Esophagus muscularis mucosa (tissue), 4 donors: ENCODE measurements around the gene SLC6A3. TPM values are rescaled to one million over a fixed set of nuclear protein-coding genes. Genes with fewer than 3 reads are reported as not detected.

Experiments
- DNase-seq: peaks from one replicate; pipeline ENCODE4 v3.0.0-alpha.2; 2017; ENCODE audit errors: extremely low spot score
- H3K27ac ChIP-seq, 4 donors: fragments of 200-600 bp; sonication (generic); replicated peaks in 1 of 4; 1 replicate in 3 of 4; 2 replicates in 1 of 4; pipeline ENCODE4 v1.5.1; 2016 to 2019; ENCODE audit warnings: mild to moderate bottlenecking in 1 of 4
- H3K27me3 ChIP-seq, 4 donors: fragments of 200-600 bp; sonication (generic); one replicate each; pipeline versions ENCODE4 v1.5.1 to v1.6.0; 2016 to 2019
- H3K36me3 ChIP-seq, 4 donors: fragments of 200-600 bp; sonication (generic); one replicate each; pipeline ENCODE4 v1.5.1; 2016 to 2019
- H3K4me1 ChIP-seq, 4 donors: fragments of 200-600 bp; sonication (generic); one replicate each; pipeline ENCODE4 v1.5.1; 2016 to 2019
- H3K4me3 ChIP-seq, 4 donors: fragments of 200-600 bp; sonication (generic); 1 replicate in 2 of 4; 2 replicates in 2 of 4; pipeline ENCODE4 v1.5.1; 2016 to 2019; ENCODE audit warnings: mild to moderate bottlenecking in 4 of 4, moderate library complexity in 1 of 4
- H3K9me3 ChIP-seq, 4 donors: fragments of 200-600 bp; sonication (generic); 1 replicate in 3 of 4; 2 replicates in 1 of 4; pipeline ENCODE4 v1.5.1; 2016 to 2019
- EP300 ChIP-seq: sonication (generic); formaldehyde crosslinking; IDR thresholded peaks from one replicate; pipeline ENCODE4 v1.6.1; 2017; ENCODE audit warnings: antibody characterized with exemption
- POLR2A ChIP-seq: fragments of 450-650 bp; IDR thresholded peaks from one replicate; pipeline ENCODE4 v1.6.1; 2017; ENCODE audit warnings: antibody characterized with exemption, moderate library complexity, mild to moderate bottlenecking, low read depth
- POLR2AphosphoS5 ChIP-seq, 2 donors: sonication (generic); formaldehyde crosslinking; IDR thresholded peaks; one replicate each; pipeline ENCODE4 v1.6.1; 2017; ENCODE audit warnings: antibody characterized with exemption in 2 of 2
- WGBS: methylation state at CpG from one replicate; pipeline ENCODE4 v1.1.5; 2018; 5-methylcytosine and 5-hydroxymethylcytosine counted together
- intact Hi-C: fragments of 100-400 bp; cut with DNase I; formaldehyde crosslinking; loops from one replicate; pipeline ENCODE4 v1.15.1; 2023
- total RNA-seq, 4 donors: library from RNA; depleted of rRNA; stranded (reverse); fragments of >200 nt; gene quantifications; one replicate each; pipeline versions ENCODE4 v1.1.0 to v1.2.1, GENCODE V29; 2016
- TF ChIP-seq, protein P1 (sequence below), 3 experiments: fragments of 200-600 bp in 2 of 3; fragments of 450-650 bp in 1 of 3; sonication (generic) in 2 of 3; IDR thresholded peaks; one replicate each; pipeline ENCODE4 v1.5.1; 2017 to 2019; ENCODE audit warnings: antibody characterized with exemption in 3 of 3, mild to moderate bottlenecking in 2 of 3, moderate library complexity in 1 of 3

The SLC6A3 gene
- total RNA-seq, 4 donors from 2014 or later, result 0.06 TPM; not detected in 3

DNA sequence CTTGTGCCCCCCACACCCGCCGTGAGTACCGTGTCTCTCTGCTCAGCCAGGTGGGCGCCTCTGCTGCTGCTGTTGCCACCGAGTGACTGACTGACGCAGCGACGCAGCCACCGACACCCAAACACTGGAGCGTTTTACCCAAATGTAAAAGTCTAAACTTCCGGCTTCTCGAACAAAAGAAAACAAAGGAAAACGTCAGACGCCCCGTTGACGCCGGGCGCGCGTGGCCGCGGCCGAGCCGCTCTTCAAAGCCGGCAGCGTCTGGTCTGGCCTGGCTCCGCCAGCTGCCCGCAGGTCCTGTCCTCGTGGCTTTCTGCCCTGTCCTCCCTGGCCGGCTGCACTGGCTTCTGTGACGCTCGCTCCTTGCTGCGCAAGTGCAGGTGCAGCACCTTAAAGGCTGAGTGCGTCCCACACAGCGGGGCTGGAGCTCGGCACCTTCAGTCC, 58.9 kb downstream of the SLC6A3 start:
- TF ChIP-seq POLR2AphosphoS5 (IDR thresholded peaks at IDR 0.05) (no peak), POLR2A (no peak), EP300 (no peak)
- TF ChIP-seq, protein P1, sequence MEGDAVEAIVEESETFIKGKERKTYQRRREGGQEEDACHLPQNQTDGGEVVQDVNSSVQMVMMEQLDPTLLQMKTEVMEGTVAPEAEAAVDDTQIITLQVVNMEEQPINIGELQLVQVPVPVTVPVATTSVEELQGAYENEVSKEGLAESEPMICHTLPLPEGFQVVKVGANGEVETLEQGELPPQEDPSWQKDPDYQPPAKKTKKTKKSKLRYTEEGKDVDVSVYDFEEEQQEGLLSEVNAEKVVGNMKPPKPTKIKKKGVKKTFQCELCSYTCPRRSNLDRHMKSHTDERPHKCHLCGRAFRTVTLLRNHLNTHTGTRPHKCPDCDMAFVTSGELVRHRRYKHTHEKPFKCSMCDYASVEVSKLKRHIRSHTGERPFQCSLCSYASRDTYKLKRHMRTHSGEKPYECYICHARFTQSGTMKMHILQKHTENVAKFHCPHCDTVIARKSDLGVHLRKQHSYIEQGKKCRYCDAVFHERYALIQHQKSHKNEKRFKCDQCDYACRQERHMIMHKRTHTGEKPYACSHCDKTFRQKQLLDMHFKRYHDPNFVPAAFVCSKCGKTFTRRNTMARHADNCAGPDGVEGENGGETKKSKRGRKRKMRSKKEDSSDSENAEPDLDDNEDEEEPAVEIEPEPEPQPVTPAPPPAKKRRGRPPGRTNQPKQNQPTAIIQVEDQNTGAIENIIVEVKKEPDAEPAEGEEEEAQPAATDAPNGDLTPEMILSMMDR (IDR thresholded peaks at IDR 0.05), result no peak
- Histone ChIP-seq H3K36me3 (no peaks in the 10 kb centered on the region), H3K27me3 (peaks cover 0 to 60% (median 0%) of the 10 kb centered on the region in 4 donors), H3K9me3 (no peaks in the 10 kb centered on the region), H3K4me3 (peak overlapping the region; percentile 61 to 69 (median 66)), H3K4me1 (peaks cover 11 to 21% (median 18%) of the 10 kb centered on the region in 4 donors), H3K27ac (peak overlapping the region; percentile 62 to 64 (median 64))
- DNase-seq, result no peak
- 13% methylated on average over 6 of the region's 36 CpGs for WGBS
- intact Hi-C loops, result no loop called here

DNA sequence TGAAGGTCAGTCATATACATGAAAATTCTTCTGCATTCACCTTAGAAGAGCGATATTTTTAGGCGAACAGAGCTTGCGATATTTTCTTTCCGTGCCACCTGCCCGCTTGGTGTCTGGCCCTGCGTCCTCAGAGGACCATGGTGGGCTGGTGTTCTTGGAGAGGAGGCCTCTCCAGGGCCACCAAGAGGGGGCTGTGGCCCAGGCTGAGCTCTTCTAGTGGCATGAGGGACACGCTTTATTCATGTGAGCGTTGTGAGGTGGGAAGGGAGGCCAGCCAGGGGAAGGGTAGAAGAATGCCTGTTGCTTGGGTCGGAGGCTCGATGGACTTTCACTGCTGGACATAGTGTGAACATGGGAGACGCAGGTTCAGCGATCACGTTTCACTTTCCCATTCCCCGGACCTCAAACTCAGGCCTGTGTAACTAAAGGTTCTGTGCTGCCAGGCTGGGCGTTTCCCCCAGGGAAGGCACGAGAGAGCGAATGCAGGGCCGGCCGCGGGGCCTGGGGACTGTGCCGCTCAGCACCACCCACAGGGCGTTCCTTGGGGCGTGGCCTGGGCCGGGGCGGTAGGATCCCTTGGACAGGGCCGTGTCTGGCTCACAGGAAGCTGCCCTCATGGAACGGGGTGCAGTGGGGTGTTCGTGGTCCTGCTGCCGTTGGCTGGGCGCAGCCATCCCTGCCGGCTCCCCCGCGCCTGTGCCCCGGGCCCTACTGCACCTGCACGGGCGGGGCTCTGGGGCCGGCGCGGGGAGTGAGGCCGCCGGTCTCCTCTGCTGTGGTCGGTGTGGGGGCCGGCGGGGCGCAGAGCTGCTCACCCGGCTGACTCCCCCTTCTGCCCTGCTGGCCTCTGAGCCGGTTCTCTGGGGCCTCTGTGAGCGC, 59.6 kb downstream of the SLC6A3 start:
- H3K27me3 ChIP-seq, result peaks cover 0 to 60% (median under 1%) of the 10 kb centered on the region in 4 donors
- H3K36me3 ChIP-seq, result no peaks in the 10 kb centered on the region
- H3K4me1 ChIP-seq, result peaks cover 11 to 22% (median 21%) of the 10 kb centered on the region in 4 donors
- WGBS, result 32% methylated on average over 21 of the region's 48 CpGs
- peak; percentile 34 to 72 for TF ChIP-seq POLR2AphosphoS5 (IDR thresholded peaks at IDR 0.05)
- no peak for TF ChIP-seq EP300
- intact Hi-C loops, result no loop called here
- DNase-seq, result peak; percentile 95
- H3K9me3 ChIP-seq, result no peaks in the 10 kb centered on the region
- peak overlapping the region; percentile 62 to 64 (median 64) for H3K27ac ChIP-seq
- H3K4me3 ChIP-seq, result peak overlapping the region; percentile 61 to 69 (median 66)

DNA sequence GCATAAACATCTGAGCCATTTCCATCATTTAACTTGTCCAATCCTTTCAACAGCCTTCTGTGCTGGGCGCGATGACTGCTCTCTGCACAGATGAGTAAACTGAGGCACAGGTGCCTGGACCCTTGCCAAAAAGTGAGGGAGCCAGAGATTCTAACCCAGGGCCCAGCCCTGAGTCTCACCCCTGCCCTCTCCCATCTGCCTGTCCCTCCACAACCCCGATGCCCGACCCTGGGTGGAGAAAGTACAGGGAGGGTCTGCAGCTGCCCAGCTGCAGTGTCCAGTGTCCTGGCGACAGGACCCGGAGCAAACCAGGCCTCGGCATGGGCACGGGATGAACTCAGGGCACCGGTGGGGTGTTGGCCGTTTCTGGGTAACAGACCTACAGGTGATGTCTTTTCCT, 60.7 kb downstream of the SLC6A3 start:
- Histone ChIP-seq H3K4me1 (peaks cover 15 to 30% (median 28%) of the 10 kb centered on the region in 4 donors), H3K27ac (no peak overlapping the region), H3K9me3 (no peaks in the 10 kb centered on the region), H3K27me3 (peaks cover 0 to 60% (median 3%) of the 10 kb centered on the region in 4 donors), H3K36me3 (no peaks in the 10 kb centered on the region), H3K4me3 (no peak overlapping the region)
- no peak for TF ChIP-seq POLR2AphosphoS5 (IDR thresholded peaks at IDR 0.05)
- TF ChIP-seq, protein P1 (IDR thresholded peaks at IDR 0.05), result no peak
- TF ChIP-seq EP300, result no peak
- no peak for TF ChIP-seq POLR2A
- DNase-seq, result no peak
- WGBS, result 85% methylated on average over 10 of the region's 10 CpGs
- intact Hi-C loops, result no loop called here

DNA sequence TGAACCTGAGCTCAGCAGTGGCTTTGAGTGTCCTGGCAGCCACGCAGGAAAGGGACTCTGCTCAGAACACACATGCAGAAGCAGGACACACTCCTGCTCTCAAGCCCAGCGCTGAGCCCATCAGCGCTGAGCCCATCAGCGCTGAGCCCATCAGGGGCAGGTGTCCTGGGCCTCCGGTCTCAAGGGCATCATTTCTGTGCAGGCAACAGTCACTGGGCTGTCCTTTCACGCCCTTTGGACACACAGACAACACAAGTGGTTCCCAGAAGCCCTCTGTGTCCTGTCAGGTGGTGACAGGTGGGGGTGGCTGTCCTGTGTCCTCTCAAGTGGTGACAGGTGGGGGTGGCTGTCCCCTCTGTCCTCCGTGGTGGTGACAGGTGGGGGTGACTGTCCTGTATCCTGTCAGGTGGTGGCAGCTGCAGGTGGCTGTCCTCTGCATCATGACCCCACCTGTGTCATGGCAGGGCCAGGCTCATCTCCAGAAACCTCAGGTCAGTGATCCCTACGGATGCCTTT, 61.3 kb downstream of the SLC6A3 start:
- Histone ChIP-seq H3K36me3 (no peaks in the 10 kb centered on the region), H3K27ac (no peak overlapping the region), H3K4me3 (no peak overlapping the region), H3K9me3 (no peaks in the 10 kb centered on the region), H3K27me3 (peaks cover 0 to 60% (median 5%) of the 10 kb centered on the region in 4 donors), H3K4me1 (peaks cover 15 to 30% (median 28%) of the 10 kb centered on the region in 4 donors)
- 81% methylated on average over 8 of the region's 8 CpGs for WGBS
- TF ChIP-seq POLR2AphosphoS5 (IDR thresholded peaks at IDR 0.05) (no peak), POLR2A (no peak), EP300 (no peak)
- TF ChIP-seq, protein P1 (IDR thresholded peaks at IDR 0.05), result no peak
- no peak for DNase-seq
- intact Hi-C loops, result no loop called here

DNA sequence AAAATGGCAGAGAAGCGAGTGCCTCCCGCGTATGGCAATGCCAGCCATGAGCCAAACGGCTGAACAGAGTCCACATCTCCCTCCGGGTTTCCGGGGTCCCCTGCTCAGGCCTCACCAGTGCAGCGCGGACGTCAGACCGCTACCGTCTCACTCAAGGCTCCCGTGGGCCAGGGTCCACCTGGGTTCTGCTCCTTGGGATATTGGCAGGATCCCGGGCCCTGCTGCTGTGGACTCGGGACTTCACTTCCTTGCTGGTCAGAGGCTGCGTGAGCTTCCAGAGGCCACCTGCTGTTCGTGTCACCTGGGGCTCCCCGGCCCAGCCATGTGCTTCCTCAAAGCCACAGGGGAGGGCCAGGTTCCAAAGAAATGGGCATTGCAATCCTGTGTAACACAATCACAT, 61.9 kb downstream of the SLC6A3 start:
- intact Hi-C loops, result no loop called here
- H3K9me3 ChIP-seq, result no peaks in the 10 kb centered on the region
- TF ChIP-seq, protein P1 (IDR thresholded peaks at IDR 0.05), result no peak
- TF ChIP-seq POLR2AphosphoS5 (IDR thresholded peaks at IDR 0.05) (no peak), EP300 (no peak), POLR2A (no peak)
- H3K27me3 ChIP-seq, result peaks cover 0 to 63% (median 5%) of the 10 kb centered on the region in 4 donors
- no peaks in the 10 kb centered on the region for H3K36me3 ChIP-seq
- H3K4me3 ChIP-seq, result no peak overlapping the region
- no peak overlapping the region for H3K27ac ChIP-seq
- DNase-seq, result no peak
- WGBS, result 81% methylated on average over 11 of the region's 17 CpGs
- H3K4me1 ChIP-seq, result peaks cover 15 to 30% (median 28%) of the 10 kb centered on the region in 4 donors
